Stomach (tissue), 4 donors: Measurements from ENCODE around the gene CSMD2.

ENCODE experiments used
- CTCF ChIP-seq, 7 experiments: fragments of 450-650 bp in 4 of 7; fragments of 200-600 bp in 3 of 7; sonication (generic) in 3 of 7; IDR thresholded peaks; one replicate each; pipeline ENCODE4 v1.5.1; 2016 to 2019; ENCODE audit warnings: antibody characterized with exemption in 7 of 7, control low read depth in 2 of 7, mild to moderate bottlenecking in 1 of 7
- POLR2A ChIP-seq, 4 donors: fragments of 450-650 bp; IDR thresholded peaks; one replicate each; pipeline ENCODE4 v1.6.1; 2016; ENCODE audit warnings: antibody characterized with exemption in 4 of 4, control low read depth in 2 of 4, mild to moderate bottlenecking in 1 of 4, moderate library complexity in 1 of 4
- POLR2AphosphoS5 ChIP-seq, 3 donors: sonication (generic); formaldehyde crosslinking; IDR thresholded peaks; one replicate each; pipeline ENCODE4 v1.6.1; 2016; ENCODE audit warnings: antibody characterized with exemption in 3 of 3

GRCh38 chr1:33815061-33815460, 350.0 kb downstream of the CSMD2 start:
- no peak for TF ChIP-seq CTCF (IDR thresholded peaks at IDR 0.05)
- TF ChIP-seq POLR2A (IDR thresholded peaks at IDR 0.05) = no peak
- TF ChIP-seq POLR2AphosphoS5 (IDR thresholded peaks at IDR 0.05) = no peak
